H4 (cell line): ENCODE measurements around the gene IGFBP4. TPM values are rescaled to one million over a fixed set of nuclear protein-coding genes. Genes with fewer than 3 reads are reported as not detected.

Experiments used
- DNase-seq: peaks from one replicate; pipeline ENCODE4 v3.0.0-alpha.2; 2015; ENCODE audit warnings: low spot score
- total RNA-seq: library from RNA; depleted of rRNA; stranded (reverse); fragments of >200 nt; shearing (Covaris generic); gene quantifications from 2 replicates; pipeline ENCODE4 v1.2.3, GENCODE V29; 2014

Gene IGFBP4
- total RNA-seq, 1 experiment from 2014 or later: 7.2 TPM

DNA sequence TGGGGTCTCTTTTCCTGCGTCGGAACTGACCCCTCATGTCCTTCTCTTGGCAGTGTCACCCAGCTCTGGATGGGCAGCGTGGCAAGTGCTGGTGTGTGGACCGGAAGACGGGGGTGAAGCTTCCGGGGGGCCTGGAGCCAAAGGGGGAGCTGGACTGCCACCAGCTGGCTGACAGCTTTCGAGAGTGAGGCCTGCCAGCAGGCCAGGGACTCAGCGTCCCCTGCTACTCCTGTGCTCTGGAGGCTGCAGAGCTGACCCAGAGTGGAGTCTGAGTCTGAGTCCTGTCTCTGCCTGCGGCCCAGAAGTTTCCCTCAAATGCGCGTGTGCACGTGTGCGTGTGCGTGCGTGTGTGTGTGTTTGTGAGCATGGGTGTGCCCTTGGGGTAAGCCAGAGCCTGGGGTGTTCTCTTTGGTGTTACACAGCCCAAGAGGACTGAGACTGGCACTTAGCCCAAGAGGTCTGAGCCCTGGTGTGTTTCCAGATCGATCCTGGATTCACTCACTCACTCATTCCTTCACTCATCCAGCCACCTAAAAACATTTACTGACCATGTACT is 13.2 kb downstream of the IGFBP4 start:
- DNase-seq: no peak

DNA sequence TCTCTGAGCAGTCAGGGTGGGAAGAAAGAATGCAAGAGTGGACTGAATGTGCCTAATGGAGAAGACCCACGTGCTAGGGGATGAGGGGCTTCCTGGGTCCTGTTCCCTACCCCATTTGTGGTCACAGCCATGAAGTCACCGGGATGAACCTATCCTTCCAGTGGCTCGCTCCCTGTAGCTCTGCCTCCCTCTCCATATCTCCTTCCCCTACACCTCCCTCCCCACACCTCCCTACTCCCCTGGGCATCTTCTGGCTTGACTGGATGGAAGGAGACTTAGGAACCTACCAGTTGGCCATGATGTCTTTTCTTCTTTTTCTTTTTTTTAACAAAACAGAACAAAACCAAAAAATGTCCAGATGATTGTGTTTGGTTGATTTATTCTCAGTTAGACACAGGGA is 14.1 kb downstream of the IGFBP4 start:
- no peak for DNase-seq

DNA sequence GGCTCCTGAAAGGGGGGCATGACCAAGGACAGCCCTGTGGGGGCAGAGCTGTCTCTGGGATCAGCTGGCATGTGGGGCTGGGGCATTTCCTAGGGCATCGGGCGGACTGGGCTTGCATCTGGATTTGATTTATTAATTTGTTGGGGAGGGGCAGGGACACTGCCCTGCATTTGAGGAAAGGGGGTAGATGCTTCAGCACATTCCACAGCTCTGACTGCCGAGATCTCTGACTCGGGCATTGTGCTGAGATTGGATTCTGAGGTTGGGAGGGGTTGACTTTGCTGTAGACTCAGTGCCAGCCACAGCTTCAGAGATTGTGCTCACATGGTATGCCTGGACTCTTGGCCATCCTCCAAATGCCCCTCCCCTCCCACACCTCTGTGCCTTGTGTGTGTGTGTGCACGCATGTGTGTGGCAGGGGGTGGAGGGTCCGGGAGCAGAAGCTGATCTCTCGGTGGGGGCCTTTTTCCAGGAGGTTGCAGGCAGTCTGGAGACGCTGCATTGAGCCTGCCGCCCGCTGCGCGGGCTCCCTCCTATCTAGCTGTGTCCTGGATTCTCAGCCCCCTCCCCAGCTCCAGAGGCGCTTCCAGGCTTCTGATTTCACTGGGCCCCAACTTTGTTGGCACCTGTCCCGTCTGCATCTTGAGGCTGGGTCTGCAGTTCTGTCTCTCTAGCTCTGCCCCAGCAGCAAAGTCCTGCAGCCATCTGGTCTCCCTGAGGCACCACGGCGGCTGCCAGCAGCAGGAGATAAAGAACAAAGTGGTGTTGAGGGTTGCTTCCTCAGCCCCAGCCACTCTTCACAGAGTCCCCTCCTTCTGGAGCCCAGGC is 14.9 kb downstream of the IGFBP4 start:
- peak; percentile 20 for DNase-seq

DNA sequence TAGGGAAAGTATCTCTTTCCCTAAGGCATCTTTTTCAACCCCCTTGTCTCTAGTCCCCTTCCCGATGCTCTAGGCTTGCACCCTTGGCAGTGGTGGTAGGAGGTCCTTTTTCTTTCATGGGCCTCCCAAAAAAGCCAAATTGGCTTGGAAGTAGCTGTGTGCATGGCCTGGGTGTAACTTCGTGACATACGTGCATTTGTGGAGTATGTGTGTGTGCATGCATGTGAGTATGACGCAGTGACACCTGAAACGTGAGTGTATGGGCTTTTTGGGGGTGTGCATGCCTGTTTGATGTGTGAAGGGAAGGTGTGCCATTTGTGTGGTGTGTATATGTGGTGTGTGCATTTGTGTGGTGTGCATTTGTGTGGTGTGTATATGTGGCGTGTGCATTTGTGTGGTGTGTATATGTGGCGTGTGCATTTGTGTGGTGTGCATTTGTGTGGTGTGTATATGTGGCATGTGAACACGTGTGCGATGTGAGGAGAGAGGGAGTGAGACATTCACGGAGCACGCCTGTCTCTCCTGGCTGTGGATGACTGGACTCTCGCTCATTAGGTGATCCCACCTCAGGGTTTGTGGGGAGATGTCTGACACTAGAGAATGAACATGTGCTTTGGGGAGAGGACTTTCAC is 15.7 kb downstream of the IGFBP4 start:
- DNase-seq: no peak

DNA sequence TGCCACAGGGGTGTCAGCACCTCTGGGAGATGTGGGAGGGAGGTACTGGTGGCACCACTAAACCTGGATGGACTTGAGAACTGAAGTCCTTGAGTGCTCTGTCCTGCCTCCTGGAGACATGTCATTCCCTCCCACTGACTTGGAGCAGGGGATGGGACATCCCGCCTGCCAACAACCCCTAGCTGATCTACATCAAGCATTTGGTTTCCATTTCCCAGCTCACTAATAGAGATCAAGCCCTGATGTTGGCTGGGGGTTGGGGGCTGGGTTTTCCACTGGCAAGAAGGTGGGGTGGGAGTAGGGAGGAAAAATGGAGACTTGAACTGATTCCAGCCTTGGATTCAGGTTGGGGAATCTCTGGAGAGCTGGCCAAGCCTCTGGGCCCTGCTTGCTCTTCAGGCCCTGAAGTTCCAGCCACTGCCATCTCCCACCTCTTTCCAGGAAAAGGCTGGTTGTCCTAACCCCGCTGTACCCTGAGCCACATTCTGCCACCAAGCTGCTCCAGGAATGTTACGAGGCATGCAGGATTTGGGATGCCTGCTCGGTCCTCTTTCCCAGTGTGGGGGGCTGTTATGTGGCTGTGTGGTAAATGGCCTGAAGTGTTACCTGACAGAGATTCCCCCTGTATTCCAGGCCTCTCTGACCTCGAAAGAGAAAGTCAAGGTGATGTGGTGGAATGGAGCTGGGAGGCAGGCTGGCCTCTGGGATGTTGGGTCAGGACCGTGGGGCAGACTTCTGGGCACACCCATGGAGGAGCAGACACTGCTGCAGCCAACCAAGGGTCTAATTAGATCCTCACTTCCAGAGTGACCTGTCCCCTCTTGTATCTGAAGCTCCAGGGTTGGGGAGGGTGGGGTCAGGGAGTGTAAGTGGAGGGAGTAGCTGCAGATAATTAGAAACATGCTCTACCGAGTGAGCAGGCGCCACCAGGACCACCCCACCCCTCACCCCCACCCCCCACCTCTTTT is 16.7 kb downstream of the IGFBP4 start:
- DNase-seq: no peak

DNA sequence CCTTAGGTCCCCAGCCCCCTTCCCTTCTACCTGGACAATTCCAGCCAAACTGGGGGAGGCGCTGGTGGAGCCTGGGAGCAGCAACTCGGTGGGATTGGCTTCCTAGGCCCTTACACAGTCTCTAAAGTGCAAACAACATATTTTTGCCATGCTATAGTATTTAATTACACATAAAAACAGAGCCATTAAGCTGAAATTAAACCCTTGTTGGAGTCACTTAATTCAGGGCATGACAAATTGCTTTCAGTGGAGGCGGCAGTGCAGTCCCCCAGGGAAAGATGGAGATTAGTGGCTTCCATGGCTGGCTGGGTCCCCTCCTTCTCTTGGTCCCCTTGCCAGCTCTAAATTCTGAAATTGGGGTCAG is 17.3 kb downstream of the IGFBP4 start:
- DNase-seq: no peak

DNA sequence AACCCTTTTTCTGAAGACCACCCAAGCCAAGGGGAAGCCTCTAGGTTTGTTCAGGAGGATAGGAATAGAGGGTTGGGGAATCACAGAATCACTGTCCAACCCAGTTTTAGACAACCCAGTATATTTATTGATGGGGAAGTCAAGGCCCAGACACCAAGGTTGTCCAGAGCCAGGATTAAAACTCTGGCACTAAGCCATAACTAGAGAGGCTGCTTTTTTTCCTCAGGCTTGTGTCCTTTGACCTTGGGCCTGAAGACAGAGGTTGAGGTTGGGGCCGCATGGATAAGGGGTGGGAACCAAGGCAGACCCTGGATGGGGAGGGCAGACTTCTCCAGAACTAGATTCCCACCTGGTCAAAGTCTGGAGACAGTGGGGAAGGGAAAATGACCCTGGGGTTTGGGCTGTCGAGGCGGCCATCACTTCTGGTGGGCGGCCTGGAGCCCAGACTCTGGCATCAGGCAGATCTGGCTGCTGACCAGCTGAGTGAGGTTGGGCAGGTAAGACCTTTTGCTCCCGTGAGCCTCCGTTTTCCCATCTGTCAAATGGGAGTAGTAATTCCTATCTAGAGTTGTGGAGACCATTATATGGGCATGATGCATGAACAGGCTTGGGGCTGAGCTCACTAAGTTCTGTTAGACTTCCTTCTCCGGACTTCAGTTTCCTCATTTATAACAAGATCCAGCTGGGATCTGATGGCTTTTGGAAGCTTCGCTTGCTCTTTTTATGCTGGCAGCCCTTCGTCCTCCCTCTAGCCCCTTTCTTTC is 17.9 kb downstream of the IGFBP4 start:
- DNase-seq: no peak

DNA sequence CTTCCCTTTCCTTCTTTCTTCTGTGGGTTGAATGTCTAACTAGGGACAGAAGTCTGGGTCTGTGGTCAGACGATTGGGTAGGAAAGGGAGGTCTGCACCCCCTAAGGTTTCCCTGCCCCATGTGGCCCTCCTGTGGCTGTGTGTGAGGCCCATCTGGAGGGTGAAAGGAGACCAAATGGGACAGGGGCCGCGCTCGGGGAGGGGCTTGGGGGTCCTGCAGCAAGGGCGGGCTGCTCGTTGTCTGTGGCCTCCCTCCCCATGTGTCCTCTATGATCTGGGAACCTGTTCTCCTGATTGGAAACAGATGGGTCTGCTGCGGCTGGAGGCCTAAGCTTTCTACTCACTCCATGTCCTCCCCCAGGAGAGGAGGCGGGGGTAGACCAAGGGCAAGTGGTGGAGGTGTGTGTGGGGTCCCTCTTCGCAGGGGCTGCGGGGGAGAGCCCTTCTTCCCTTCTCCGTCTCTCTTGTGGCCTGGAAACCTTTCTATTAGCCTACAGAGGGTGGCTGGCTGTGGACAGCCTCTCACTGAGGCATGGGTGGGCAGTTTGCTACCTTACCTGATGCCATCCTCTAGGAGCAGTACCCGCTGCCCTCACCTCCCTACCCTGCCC is 18.6 kb downstream of the IGFBP4 start:
- no peak for DNase-seq

DNA sequence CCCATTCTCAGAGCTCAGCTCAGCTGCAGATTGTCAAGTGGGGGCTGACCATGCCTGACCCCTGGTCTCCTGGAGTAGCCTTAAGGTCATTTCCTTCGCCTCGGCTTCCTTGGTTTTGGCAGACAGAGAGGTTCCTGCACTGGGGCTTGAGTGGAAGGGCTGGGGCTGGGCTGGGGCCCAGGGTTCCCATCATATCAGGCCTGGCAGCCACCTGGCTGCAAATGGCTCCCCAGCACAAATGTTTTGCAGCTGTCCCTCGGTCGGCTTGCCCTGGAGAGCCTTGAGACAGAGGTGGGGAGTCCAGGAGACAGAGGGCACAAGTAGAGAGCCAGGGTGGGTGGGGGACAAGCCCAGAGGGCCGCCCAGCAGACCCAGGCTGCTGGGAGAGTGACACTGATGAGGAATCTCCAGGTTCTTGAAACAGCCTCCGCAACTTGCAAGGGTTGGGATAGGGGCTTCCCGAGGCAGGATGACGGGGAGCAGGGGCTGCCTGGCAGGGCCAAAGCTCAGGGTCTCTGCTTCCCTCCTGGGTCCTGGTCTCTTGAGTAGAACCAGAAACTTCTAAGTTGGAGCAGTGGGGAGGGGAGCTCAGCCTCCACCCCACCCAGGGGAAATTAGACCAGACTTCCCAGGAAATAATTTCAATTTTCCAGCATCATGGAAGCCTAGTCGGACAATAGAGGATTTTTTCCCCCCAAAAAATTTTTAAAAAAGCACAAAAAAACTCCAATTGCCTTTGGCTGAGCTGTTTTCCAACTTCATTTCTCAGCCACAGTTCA is 19.3 kb downstream of the IGFBP4 start:
- DNase-seq: no peak

DNA sequence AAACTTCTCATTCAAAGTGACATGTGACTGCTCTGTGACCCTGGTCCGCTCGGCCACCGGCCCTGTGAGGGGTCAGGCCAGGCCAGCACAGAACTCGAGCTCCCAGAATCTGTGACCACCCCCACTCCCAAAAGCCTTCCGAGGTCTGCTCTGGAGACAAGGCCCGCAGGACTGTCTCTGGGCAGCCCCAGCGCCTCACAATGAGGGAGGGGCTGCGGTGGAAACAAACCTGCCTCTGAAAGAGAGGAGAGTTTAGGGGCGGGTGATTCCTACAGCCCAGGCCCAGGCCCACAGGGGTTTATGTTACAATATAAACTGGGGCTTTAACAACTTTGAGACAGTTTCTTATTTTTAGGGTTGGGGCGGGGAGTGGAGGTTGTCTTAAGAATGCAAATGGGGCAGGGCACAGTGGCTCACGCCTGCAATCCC is 19.9 kb downstream of the IGFBP4 start:
- DNase-seq: no peak

DNA sequence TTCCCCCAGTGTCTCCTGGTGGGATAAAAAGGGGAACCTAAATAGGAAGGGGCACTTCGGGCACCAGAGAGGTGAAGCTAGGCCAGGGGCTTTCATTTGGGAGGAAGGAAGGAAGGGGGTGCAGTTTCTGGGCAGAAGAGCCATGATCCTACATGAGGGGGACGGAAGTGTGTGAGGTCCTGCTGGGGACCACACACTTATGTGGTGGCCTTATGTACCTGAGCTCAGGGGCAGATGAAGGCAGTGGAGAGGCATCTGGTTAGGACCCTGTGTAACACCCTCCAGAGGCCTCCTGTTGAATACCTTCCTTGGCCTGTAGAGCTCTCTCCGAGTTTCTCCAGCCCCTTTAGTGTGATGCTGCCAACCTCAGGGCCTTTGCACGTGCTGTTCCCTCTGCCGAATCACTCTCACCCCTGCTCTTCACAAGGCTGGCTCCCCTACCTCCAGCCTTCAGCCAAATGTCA is 21.2 kb downstream of the IGFBP4 start:
- DNase-seq: no peak

DNA sequence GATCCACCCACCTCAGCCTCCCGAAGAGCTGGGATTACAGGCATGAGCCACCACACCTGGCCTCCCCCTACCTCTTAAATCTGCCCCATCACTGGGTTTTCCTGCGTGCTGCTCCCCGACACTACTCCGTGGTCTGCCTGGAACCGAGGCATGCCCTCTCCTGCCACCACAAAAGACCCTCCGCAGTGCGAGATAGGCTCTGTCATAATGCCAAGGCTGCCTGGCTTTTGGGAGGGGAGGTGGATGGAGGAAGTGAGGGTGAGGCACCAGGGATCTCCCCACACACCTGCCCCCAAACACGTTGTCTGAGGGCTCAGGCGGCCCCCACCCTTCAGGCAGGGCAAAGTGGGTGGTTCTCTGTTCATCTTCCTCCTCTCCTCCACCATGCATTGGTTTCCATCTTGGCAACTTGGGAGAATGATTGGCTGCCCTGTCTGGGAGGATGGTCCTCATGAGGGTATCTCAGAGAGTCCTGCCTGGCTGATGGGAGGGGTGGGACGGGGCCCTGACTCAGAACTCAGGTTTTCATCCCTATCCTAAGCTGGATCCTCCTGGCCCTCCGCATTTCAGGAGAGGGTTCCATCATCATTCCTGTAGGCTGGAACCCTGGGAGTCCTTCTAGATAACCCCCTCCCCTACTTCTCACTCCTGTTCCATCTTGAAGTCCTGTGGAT is 23.2 kb downstream of the IGFBP4 start:
- no peak for DNase-seq

DNA sequence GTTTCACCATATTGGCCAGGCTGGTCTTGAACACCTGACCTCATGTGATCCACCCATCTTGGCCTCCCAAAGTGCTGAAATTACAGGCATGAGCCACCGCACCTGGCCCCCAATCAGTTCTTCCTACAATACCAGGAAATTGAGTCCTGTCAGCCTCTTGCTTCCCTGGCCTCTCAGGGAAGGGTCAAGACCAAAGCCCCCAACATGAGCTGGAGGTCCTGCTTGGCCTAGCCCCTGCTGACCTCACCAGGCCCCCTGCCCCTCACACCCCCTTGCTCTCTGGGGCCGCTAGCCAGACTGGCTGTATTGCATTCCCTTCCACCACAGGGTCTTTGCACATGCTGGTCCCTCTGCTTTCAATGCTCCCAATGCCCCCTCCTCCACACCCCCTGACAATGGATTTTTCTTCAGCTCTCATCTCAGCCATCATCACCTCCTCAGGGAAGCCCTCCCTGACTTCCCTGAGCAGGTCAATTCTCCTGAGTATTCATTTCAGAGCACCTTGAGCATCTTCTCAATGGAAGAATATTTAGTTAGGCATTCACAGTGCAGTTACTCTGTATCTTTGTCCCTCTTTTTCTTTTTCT is 24.1 kb downstream of the IGFBP4 start:
- DNase-seq: no peak

DNA sequence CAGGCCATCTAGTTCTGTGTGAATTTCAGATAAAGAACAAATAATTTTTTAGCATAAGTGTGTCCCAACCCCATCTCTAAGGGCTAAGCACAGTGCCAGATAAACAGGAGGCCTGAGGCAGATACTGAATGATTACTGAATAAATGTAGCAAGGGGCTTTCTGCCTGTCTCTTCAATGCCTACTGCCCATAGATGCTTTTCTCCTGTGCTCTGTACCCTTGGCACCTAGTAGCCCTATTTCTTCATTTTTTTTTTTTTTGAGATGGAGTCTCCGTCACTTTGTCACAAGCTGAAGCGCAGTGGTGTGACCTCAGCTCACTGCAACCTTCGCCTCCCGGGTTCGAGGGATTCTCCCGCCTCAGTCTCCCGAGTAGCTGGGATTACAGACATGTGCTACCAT is 25.3 kb downstream of the IGFBP4 start:
- no peak for DNase-seq

DNA sequence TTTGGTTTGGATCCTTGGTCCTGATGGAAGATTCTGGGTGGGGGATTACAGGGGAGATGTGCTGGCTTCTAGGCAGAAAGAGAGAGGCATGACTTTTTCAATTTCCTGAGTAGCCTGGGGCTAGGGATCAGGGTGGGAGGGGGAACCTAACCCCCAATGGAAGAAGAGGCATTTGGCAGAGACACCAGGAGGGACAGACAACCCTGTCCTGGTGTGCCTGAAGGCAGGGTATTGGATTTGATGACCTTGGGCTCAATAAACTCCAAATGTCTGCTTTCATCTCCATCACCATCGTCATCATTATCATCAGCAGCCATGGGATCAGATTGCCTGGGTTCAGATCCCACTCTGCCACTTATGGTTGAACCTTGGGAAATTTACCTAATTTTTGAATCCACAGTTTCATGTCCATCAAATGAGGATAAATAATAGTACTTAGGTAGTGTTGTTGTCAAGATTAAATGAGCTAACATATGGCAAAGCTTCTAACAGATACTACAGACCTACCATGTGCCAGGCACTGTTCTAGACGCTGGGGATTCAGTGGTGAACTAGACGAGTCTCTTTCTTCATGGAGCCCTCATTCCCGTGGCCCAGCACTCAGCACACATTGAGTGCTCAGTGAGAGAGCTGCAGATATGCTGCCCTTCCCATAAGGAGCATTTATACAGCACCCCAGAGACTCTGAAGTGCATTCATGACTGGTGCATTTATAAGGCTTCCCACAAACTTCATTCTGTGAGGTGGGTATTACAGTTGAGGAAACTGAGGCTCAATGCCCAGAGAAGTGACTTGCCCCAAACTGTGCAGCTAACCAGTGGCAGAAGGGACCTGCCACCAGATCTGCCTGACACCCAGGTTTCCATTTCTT is 26.8 kb downstream of the IGFBP4 start:
- no peak for DNase-seq

DNA sequence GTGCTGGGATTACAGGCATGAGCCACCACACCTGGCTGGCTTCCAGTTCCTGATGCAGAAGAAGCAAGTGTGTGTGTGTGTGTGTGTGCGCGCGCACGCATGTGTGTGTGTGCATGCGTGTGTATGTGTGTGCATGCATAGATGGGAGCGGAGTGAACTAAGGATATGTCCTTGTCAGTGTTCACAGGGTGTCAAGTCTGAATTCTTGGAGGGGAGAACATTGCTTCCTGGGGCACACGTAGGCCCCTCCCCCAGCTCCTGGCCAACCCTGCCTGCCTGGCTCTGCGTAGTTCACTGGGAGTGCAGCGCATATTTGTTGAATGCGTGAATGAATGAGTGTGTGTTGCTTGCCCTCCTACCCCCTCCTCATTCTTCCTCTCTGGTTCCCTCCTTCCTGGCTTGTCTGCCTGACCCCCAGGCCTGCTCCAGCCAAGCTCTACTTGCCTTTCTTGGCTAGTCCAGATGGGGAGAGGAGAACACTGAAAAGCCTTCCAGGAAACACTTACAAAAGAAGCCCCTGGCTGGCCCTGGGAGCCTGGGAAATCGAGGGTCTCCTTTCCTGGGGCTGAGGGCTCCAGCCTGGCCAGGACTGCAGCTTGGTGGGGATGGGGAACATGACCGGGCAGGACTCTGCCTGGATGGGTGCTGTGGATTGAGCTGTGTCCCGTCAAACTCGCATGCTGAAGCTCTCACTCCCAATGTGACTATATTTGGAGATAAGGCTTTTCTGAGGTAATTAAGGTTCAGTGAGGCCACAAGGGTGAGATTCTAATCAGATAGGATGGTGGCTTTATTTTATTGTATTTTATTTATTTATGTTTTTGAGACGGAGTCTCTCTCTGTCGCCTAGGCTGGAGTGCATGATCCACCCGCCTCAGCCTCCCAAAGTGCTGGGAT is 27.9 kb downstream of the IGFBP4 start:
- DNase-seq: no peak
